Measurements from ENCODE around the gene SPATA18. TPM values are rescaled to one million over a fixed set of nuclear protein-coding genes. Genes with fewer than 3 reads are reported as not detected.

Gene SPATA18
- total and polyA plus RNA-seq, 4 donors: 0.03 to 1.1 (median 0.40) TPM

- TF ChIP-seq, protein P1, sequence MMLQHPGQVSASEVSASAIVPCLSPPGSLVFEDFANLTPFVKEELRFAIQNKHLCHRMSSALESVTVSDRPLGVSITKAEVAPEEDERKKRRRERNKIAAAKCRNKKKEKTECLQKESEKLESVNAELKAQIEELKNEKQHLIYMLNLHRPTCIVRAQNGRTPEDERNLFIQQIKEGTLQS (IDR thresholded peaks at IDR 0.05): no peak
- TF ChIP-seq FOXA1 (IDR thresholded peaks at IDR 0.05): no peak
Measured at GRCh38 chr4:52105276-52105675, 54.2 kb downstream of the SPATA18 start (continued).

GRCh38 chr4:52106191-52106590 is 55.1 kb downstream of the SPATA18 start:
- no peak overlapping the region for H3K4me3 ChIP-seq (ENCODE audit: low read depth in 1 of 3, low read length in 3 of 3)
- H3K4me1 ChIP-seq (ENCODE audit: control insufficient read depth in 4 of 4, insufficient read depth in 4 of 4, low read length in 3 of 4): no peaks in the 10 kb centered on the region
- no peak overlapping the region for H3K9ac ChIP-seq (ENCODE audit: low read depth in 1 of 2, low read length in 2 of 2)
- DNase-seq (ENCODE audit: low spot score): no peak
- H3K36me3 ChIP-seq (ENCODE audit: control insufficient read depth in 4 of 4, insufficient read depth in 3 of 4, low read depth in 1 of 4, low read length in 3 of 4): no peaks in the 10 kb centered on the region
- H3K9me3 ChIP-seq (ENCODE audit: control insufficient read depth in 4 of 4, low read length in 3 of 4): no peaks in the 10 kb centered on the region
- H3K27me3 ChIP-seq (ENCODE audit: control insufficient read depth in 4 of 4, insufficient read depth in 4 of 4, low read length in 3 of 4): no peaks in the 10 kb centered on the region
- WGBS: 58% methylated on average over 1 of the region's 1 CpG
- TF ChIP-seq GABPA (IDR thresholded peaks at IDR 0.05 in 1 of 2, conservative IDR thresholded peaks at IDR 0.05 in 1 of 2) (no peak), RAD21 (IDR thresholded peaks at IDR 0.05) (no peak), NR2F2 (IDR thresholded peaks at IDR 0.05) (no peak), RXRA (IDR thresholded peaks at IDR 0.05) (no peak), JUND (IDR thresholded peaks at IDR 0.05) (no peak), ZBTB33 (IDR thresholded peaks at IDR 0.05) (no peak), YY1 (IDR thresholded peaks at IDR 0.05) (no peak), EGR1 (IDR thresholded peaks at IDR 0.05; ENCODE audit: low read depth in 2 of 2) (no peak)
- TF ChIP-seq, protein P1 (IDR thresholded peaks at IDR 0.05): no peak
- H3K27ac ChIP-seq (ENCODE audit: low read depth in 1 of 2, low read length in 2 of 2): no peak overlapping the region

DNA sequence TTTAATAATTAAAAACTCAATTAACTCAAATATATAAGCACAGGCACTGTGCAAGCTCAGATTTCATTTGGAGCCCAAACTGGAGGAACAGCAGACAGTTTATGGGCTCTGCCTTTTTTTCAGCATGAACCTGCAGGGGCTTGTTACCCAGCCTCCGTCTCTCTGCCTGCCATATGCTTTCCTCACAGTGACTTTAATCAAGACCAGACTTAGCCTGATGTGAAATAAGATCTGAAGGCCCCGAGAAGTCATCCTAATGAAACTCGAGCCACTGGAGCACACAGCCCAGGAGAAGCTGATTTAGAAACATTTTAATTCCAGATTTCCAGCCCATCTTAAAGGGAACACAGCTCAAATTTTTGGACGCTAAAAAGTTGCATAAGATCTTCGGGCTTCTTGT is 55.6 kb downstream of the SPATA18 start:
- H3K9me3 ChIP-seq (ENCODE audit: control insufficient read depth in 4 of 4, low read length in 3 of 4): no peaks in the 10 kb centered on the region
- 70% methylated on average over 5 of the region's 5 CpGs for WGBS
- TF ChIP-seq HNF4G (IDR thresholded peaks at IDR 0.05) (no peak), SP1 (IDR thresholded peaks at IDR 0.05) (no peak), GABPA (IDR thresholded peaks at IDR 0.05 in 1 of 2, conservative IDR thresholded peaks at IDR 0.05 in 1 of 2) (no peak), JUND (IDR thresholded peaks at IDR 0.05) (no peak), RAD21 (IDR thresholded peaks at IDR 0.05) (no peak), FOXA2 (IDR thresholded peaks at IDR 0.05) (no peak), YY1 (IDR thresholded peaks at IDR 0.05) (no peak), HNF4A (conservative IDR thresholded peaks at IDR 0.05) (no peak), EGR1 (IDR thresholded peaks at IDR 0.05; ENCODE audit: low read depth in 2 of 2) (no peak), FOXA1 (IDR thresholded peaks at IDR 0.05) (no peak), NR2F2 (IDR thresholded peaks at IDR 0.05) (no peak)
- TF ChIP-seq, protein P2, sequence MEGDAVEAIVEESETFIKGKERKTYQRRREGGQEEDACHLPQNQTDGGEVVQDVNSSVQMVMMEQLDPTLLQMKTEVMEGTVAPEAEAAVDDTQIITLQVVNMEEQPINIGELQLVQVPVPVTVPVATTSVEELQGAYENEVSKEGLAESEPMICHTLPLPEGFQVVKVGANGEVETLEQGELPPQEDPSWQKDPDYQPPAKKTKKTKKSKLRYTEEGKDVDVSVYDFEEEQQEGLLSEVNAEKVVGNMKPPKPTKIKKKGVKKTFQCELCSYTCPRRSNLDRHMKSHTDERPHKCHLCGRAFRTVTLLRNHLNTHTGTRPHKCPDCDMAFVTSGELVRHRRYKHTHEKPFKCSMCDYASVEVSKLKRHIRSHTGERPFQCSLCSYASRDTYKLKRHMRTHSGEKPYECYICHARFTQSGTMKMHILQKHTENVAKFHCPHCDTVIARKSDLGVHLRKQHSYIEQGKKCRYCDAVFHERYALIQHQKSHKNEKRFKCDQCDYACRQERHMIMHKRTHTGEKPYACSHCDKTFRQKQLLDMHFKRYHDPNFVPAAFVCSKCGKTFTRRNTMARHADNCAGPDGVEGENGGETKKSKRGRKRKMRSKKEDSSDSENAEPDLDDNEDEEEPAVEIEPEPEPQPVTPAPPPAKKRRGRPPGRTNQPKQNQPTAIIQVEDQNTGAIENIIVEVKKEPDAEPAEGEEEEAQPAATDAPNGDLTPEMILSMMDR (IDR thresholded peaks at IDR 0.05; ENCODE audit: low read depth, low read length, missing input control): no peak
- TF ChIP-seq, protein P3, sequence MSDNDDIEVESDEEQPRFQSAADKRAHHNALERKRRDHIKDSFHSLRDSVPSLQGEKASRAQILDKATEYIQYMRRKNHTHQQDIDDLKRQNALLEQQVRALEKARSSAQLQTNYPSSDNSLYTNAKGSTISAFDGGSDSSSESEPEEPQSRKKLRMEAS (IDR thresholded peaks at IDR 0.05): no peak
- TF ChIP-seq, protein P1 (IDR thresholded peaks at IDR 0.05): no peak

More for the DNA sequence above, 55.6 kb downstream of the SPATA18 start:
- Histone ChIP-seq H3K4me1 (ENCODE audit: control insufficient read depth in 4 of 4, insufficient read depth in 4 of 4, low read length in 3 of 4) (no peaks in the 10 kb centered on the region), H3K4me3 (ENCODE audit: low read depth in 1 of 3, low read length in 3 of 3) (no peak overlapping the region), H3K36me3 (ENCODE audit: control insufficient read depth in 4 of 4, insufficient read depth in 3 of 4, low read depth in 1 of 4, low read length in 3 of 4) (no peaks in the 10 kb centered on the region), H3K27me3 (ENCODE audit: control insufficient read depth in 4 of 4, insufficient read depth in 4 of 4, low read length in 3 of 4) (no peaks in the 10 kb centered on the region), H3K9ac (ENCODE audit: low read depth in 1 of 2, low read length in 2 of 2) (no peak overlapping the region), H3K27ac (ENCODE audit: low read depth in 1 of 2, low read length in 2 of 2) (no peak overlapping the region)
- DNase-seq (ENCODE audit: low spot score): no peak
